Activated T-cell treated with anti-CD3 and anti-CD28 coated beads for 48 hours (primary cell): ENCODE data around the gene ZNRD2.

Source experiments
- DNase-seq: peaks from one replicate; pipeline ENCODE4 v3.0.0-alpha.2; 2020; ENCODE audit warnings: low read depth

The ZNRD2 gene

GRCh38 chr11:65573391-65574079 is 3.3 kb downstream of the ZNRD2 start:
- DNase-seq = no peak

DNA sequence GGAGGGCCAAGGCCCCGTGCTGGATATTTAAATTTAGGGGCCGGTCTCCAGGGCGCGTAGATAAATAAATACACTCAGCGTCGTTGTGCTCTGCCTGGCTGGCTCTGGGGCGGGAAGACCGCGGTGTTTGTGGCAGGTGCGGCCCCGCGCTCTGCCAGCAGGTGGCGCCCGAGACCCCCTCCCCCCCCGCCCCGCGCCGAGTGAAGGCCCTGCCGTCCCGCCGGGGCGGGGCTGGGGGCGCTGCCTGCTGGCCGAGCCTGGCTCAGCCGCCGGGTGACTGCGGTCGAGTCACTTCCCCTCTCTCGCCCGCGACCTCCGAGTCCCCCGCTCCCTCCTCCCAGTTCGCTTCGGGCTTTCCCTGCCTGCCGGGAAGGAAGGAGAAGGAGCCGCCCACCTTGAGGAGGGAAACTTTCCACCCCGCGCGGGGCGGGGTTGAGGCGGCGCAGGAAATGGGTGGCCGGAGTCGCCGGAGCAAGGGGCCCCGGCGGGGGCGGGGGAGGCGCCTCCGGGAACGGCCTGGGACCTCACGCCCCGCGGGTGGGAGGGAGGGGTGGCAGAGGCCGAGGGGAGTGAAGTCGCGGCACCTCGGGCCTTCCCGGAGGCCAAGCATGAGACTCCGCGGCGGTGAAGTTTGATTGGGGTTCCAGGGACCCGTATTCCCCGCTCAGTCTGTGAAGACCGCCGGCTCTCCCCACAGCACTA is 4.0 kb downstream of the ZNRD2 start:
- peak; percentile 94 for DNase-seq

DNA sequence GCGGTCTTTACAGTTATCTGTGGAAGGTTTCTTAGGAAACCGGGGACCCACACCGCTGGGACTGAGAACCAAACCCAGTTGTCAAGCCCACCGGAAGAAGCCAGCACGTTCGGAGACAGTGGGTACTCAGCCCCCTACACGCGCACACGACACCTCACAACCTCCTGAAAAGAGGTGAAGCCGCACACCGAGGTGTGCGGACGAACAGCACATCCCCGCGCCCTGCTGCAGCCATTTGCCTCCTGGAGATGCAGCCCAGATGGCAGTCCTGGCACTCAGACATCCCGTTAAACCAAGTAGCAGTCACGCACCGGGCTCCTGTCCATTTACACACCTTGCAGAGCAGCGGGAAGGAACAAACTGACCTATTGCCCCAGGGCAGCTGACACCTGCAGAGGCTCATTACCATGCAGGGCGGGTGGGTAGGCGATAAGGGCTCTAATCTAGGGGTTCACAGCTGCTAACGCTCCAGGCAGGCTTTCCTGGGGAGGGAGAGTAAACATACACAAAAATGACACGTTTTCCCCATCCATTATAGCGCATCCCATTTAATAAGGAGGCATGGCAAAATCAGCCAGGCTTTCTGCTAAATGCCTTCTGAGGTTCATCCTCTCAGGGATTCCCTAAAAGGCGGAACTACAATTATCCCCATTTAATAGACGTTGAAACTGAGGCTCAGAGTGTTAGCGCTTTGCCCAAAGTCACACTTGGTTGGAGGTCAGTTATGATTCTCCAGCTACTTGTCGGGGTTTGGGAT is 4.7 kb downstream of the ZNRD2 start:
- no peak for DNase-seq

DNA sequence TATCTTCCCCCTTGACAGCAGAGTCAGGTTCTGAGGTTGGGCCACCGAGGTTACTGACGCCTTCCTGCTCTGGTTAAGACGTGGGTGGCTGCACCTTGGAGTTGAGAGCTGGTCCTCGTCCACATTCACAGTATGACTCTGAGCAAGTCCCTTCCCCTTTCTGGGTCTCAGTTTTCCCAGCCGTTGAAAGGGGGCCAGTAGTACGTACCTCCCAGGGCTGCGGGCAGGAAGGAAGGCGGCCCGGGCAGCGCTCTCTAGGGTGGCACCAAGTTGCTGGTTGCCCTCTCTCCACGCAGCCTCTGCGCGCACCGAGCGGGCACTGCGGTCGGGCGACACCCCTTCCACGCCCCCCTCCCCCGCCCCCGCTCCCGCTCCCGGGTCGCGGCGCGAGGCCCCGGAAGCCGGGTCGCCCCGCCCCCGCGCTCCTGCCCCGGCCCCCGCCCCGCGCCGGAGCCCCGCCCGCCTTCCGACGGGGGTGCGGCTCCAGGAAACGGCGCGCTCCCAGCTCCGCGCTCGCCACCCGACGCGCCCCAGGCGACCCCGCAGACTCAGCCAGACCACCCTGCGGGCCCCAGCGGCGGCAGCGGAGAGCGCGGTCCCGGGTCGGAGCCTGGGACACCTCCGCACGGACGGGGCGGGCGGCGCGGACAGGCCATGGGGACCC is 5.4 kb downstream of the ZNRD2 start, which contains the start of gene EHBP1L1:
Gene EHBP1L1 (plus strand): TSS at position 486 of the 664 bp plus-strand sequence. CDS start 250 bp downstream, outside the sequence.
- DNase-seq = peak; percentile 74

- DNase-seq = no peak
These were observed 6.1 kb downstream of the ZNRD2 start for GRCh38 chr11:65576232-65576866.

DNA sequence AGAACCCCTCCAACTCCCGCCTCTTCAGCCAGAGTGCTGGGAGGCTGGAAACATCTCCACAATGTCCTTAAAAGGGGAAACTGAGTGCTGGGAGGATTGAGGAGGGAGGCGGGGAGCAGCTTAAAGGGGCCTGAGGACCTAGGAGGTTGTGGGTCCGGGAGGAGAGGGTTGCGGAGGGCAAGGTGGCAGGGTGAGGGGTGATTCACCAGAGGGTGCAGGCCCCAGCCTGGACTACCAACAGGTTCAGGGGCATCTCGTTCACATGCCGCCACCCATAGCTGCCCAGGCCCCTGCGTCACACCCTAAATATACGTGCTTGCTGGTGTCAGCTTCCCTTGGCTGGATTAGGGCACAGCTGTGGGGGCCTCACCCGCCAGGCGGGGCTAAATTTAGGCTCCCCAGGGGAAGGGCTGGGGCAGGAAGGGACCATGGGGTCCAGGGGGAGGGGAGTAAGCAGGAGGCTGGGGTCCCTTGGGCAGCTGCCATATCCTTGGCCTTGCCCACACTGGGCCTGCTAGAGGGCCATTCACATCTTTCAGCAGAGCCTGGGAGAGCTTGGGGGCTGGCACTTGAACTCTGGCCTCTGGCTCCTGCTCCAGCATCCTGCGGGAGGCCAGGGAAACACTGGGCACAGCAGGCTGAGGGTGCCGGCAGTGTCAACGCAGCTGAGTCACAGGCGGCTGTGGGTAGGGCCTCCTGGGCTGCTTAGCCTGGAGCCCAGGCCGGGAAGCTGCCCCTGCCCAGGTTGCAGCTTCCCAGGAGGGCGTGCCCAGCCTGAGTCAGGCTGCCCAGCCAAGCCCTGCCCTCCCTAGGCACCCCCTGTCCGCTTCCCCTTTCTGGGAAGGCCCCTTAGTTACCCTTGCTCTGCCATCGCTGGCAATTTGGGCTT is 6.8 kb downstream of the ZNRD2 start:
- no peak for DNase-seq

GRCh38 chr11:65577756-65578109 is 7.5 kb downstream of the ZNRD2 start:
- no peak for DNase-seq

GRCh38 chr11:65578134-65578533 is 7.9 kb downstream of the ZNRD2 start:
- no peak for DNase-seq

- no peak for DNase-seq
These were observed 8.4 kb downstream of the ZNRD2 start for GRCh38 chr11:65578667-65579066.

GRCh38 chr11:65579291-65579690 is 9.0 kb downstream of the ZNRD2 start:
- no peak for DNase-seq

GRCh38 chr11:65580031-65580692 is 9.9 kb downstream of the ZNRD2 start:
- DNase-seq = no peak

DNA sequence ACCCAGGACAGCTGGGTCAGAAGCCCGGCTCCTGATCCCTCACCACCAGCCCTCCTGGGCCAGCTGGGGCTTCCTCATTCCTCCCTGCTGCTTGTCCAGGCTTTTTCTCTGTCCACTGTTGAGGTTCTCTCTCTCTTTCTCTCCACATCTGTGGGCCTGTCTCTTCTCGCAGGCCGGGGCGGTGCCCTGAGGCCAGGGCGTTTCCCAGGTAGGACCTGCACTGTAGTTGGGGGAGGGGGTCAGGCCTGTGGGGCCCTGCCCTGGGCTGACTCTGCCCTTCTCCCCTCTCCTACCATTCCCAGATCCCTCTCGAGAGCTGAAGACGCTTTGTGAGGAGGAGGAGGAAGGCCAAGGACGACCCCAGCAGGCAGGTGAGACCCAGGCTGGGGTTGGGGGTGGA is 10.5 kb downstream of the ZNRD2 start:
- no peak for DNase-seq

DNA sequence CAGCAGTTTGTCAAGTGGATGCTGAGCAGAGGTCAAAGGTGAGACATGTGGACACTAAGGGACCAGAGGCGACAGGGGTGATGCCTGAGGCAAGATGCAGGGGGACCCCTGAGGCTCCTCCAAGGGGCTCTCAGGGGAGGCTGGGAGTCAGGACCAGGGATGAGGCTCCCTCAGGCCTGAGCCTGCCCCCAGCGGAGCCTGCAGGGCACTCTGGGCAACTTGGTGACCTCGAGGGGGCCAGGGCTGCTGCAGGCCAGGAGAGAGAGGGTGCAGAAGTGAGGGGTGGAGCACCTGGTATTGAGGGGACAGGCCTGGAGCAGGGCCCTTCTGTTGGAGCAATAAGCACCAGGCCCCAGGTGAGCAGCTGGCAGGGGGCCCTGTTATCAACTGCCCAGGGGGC is 11.7 kb downstream of the ZNRD2 start:
- DNase-seq = no peak

DNA sequence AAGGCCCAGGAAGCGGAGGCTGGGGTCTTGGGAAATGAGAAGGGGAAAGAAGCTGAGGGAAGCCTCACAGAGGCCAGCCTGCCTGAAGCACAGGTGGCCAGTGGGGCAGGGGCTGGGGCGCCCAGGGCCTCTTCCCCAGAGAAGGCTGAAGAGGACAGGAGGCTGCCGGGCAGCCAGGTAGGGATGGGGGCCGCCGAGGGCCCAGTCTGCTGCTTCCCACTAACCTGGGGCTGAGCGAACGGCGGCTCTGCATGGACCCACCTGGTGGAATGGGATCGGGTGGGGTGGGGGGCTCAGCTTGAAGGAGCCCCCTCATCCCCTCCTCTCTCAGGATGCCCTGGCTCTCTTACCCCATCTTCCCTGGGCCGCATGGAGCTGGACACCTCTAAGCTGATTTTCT is 13.3 kb downstream of the ZNRD2 start:
- DNase-seq = no peak

GRCh38 chr11:65584106-65584505 is 13.8 kb downstream of the ZNRD2 start:
- no peak for DNase-seq

DNA sequence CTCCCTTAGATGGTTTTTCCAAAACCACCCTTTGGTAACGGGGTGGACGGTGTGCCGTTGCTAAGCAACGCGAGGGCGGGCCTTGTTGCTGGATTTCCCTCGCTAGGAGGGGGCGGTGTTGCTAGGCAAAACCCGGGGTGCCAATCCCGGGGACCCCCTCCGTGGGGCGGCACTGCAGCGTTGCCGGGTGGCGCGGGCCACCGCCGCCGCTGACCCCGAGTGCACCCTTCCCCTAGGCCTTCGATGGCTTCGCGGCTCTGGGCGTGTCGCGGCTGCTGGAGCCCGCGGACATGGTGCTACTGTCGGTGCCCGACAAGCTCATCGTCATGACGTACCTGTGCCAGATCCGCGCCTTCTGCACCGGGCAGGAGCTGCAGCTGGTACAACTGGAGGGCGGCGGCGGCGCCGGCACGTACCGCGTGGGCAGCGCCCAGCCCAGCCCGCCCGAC is 14.5 kb downstream of the ZNRD2 start:
- no peak for DNase-seq

GRCh38 chr11:65585396-65586246 is 15.3 kb downstream of the ZNRD2 start:
- no peak for DNase-seq

DNA sequence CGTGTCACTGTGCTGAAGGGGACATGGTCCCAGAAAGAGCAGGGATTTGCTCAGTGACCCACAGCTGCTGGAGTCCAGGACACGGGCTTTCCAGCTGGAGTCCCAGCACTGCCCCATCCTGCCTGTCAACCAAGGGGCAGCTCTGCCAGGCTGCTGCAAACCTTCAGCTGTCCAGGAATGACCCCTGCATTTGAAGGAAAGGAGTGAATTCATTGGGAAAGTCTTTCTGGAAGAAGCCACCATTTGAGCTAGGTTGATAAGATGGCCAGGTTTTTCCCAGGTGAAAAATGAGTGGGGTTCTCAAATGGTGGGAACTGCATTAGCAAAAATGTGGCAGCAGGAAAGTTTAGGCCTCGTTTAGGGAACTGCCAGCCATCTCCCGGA is 16.0 kb downstream of the ZNRD2 start:
- no peak for DNase-seq

DNA sequence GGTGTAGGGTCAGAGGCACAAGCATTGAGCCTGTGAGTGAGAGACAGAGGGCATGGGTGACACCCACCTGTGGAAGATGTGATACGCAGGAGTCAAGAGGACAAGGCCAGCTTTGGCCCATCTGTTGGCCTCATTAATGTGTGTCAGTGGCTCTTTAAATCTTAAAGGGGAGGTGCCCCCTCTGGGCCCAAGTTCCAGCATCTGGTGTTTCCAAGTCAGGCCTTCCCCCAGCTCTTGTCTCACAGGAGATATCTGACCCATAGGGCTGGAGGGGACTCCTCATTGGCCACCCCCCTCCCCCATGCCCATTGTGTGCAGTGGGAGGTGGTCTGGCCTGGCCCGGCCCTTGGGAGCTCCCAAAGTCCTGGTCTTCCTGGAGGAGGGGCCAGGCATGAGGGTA is 16.4 kb downstream of the ZNRD2 start:
- no peak for DNase-seq
